Astrocyte (in vitro differentiated cells and primary cell): ENCODE measurements around the gene SCYGR1. TPM values are rescaled to one million over a fixed set of nuclear protein-coding genes. Genes with fewer than 3 reads are reported as not detected.

Experiments used
- DNase-seq: peaks from one replicate; pipeline ENCODE4 v3.0.0-alpha.2; 2010; ENCODE audit warnings: low read depth
- FAIRE-seq: peaks from 2 replicates; lab custom pipeline; 2011; peaks lifted over from hg19 to GRCh38; lab: Jason Lieb, UNC
- H2AFZ ChIP-seq: 2 replicates; pipeline ENCODE4 v1.6.0; 2012; ENCODE audit warnings: low read depth, low read length, inconsistent platforms
- H3K27ac ChIP-seq: 2 replicates; pipeline ENCODE4 v1.5.1; 2011; ENCODE audit warnings: low read depth, low read length, inconsistent platforms
- H3K27me3 ChIP-seq: 2 replicates; pipeline ENCODE4 v1.6.0; 2011; ENCODE audit warnings: low read length, inconsistent platforms; ENCODE audit not compliant: insufficient read depth
- H3K36me3 ChIP-seq: 2 replicates; pipeline ENCODE4 v1.5.1; 2011; ENCODE audit warnings: low read length, inconsistent platforms; ENCODE audit not compliant: insufficient read depth
- H3K4me1 ChIP-seq: 2 replicates; pipeline ENCODE4 v1.5.1; 2011; ENCODE audit warnings: low read length, inconsistent platforms; ENCODE audit not compliant: insufficient read depth
- H3K4me2 ChIP-seq: 2 replicates; pipeline ENCODE4 v1.6.0; 2012; ENCODE audit warnings: low read length, inconsistent platforms
- H3K4me3 ChIP-seq: 2 replicates; pipeline ENCODE4 v1.5.1; 2011; ENCODE audit warnings: low read depth, mild to moderate bottlenecking, low read length, inconsistent platforms; ENCODE audit not compliant: insufficient read depth
- H3K79me2 ChIP-seq: 2 replicates; pipeline ENCODE4 v1.6.0; 2012; ENCODE audit warnings: mild to moderate bottlenecking, low read length, inconsistent platforms; ENCODE audit not compliant: insufficient read depth
- H3K9ac ChIP-seq: 2 replicates; pipeline ENCODE4 v1.6.0; 2012; ENCODE audit warnings: mild to moderate bottlenecking, low read length, inconsistent platforms
- H3K9me3 ChIP-seq: 2 replicates; pipeline ENCODE4 v1.5.1; 2012; ENCODE audit warnings: low read depth, mild to moderate bottlenecking, low read length, inconsistent platforms; ENCODE audit not compliant: insufficient read depth
- H4K20me1 ChIP-seq: 2 replicates; pipeline ENCODE4 v1.6.0; 2012; ENCODE audit warnings: low read length, inconsistent platforms; ENCODE audit not compliant: insufficient read depth
- H3K27ac Mint-ChIP-seq: one replicate; pipeline ENCODE4 v1.8.0; 2021; ENCODE audit warnings: mild to moderate bottlenecking, mixed read lengths; ENCODE audit not compliant: unreplicated experiment
- H3K27me3 Mint-ChIP-seq: one replicate; pipeline ENCODE4 v1.8.0; 2021; ENCODE audit warnings: low read depth, mixed read lengths; ENCODE audit not compliant: unreplicated experiment
- H3K36me3 Mint-ChIP-seq: one replicate; pipeline ENCODE4 v1.8.0; 2021; ENCODE audit warnings: low read depth, mixed read lengths; ENCODE audit not compliant: unreplicated experiment
- H3K4me1 Mint-ChIP-seq: one replicate; pipeline ENCODE4 v1.8.0; 2021; ENCODE audit warnings: low read depth, mixed read lengths; ENCODE audit not compliant: unreplicated experiment
- H3K4me3 Mint-ChIP-seq: one replicate; pipeline ENCODE4 v1.8.0; 2021; ENCODE audit warnings: mild to moderate bottlenecking, moderate library complexity, mixed read lengths; ENCODE audit not compliant: unreplicated experiment
- H3K9me3 Mint-ChIP-seq: one replicate; pipeline ENCODE4 v1.8.0; 2021; ENCODE audit warnings: mild to moderate bottlenecking, mixed read lengths; ENCODE audit not compliant: unreplicated experiment
- CTCF ChIP-seq: IDR thresholded peaks from 2 replicates; pipeline ENCODE4 v1.5.1; 2011; ENCODE audit warnings: low read depth, mild to moderate bottlenecking, inconsistent platforms, low read length, moderate library complexity; ENCODE audit not compliant: insufficient read depth
- EZH2 ChIP-seq: IDR thresholded peaks from 2 replicates; pipeline ENCODE4 v1.6.1; 2012; ENCODE audit warnings: mild to moderate bottlenecking, low read length, inconsistent platforms; ENCODE audit not compliant: insufficient read depth
- total RNA-seq: library from RNA; stranded (reverse); gene quantifications from 2 replicates; pipeline ENCODE4 v1.2.1, GENCODE V29; 2021

Gene SCYGR1
- total RNA-seq, 1 donor from 2014 or later: not detected

GRCh38 chr2:227389661-227390060 is 1.9 kb upstream of the SCYGR1 start:
- H3K27ac Mint-ChIP-seq: no peak overlapping the region

GRCh38 chr2:227389231-227389630 is 1.5 kb upstream of the SCYGR1 start:
- no peak overlapping the region for H3K27ac ChIP-seq
- FAIRE-seq (no peak), DNase-seq (no peak)
- peaks cover 2% of the 10 kb centered on the region for H3K4me1 ChIP-seq
- H3K9me3 ChIP-seq: no peaks in the 10 kb centered on the region
- H3K4me3 ChIP-seq: no peak overlapping the region
- Mint-ChIP-seq H3K4me3 (no peak overlapping the region), H3K27ac (no peak overlapping the region), H3K27me3 (peaks cover 6% of the 10 kb centered on the region), H3K36me3 (no peaks in the 10 kb centered on the region), H3K4me1 (no peaks in the 10 kb centered on the region), H3K9me3 (no peaks in the 10 kb centered on the region)
- H3K9ac ChIP-seq: no peak overlapping the region
- no peak overlapping the region for H2AFZ ChIP-seq
- H3K27me3 ChIP-seq: peaks cover 3% of the 10 kb centered on the region
- H4K20me1 ChIP-seq: no peaks in the 10 kb centered on the region
- no peaks in the 10 kb centered on the region for H3K79me2 ChIP-seq
- H3K4me2 ChIP-seq: no peak overlapping the region
- H3K36me3 ChIP-seq: no peaks in the 10 kb centered on the region
- TF ChIP-seq CTCF: no peak
- TF ChIP-seq EZH2: no peak

More at GRCh38 chr2:227389661-227390060, 1.9 kb upstream of the SCYGR1 start:
- H3K27me3 ChIP-seq: peaks cover 3% of the 10 kb centered on the region
- Mint-ChIP-seq H3K4me1 (no peaks in the 10 kb centered on the region), H3K36me3 (no peaks in the 10 kb centered on the region), H3K27me3 (peaks cover 3% of the 10 kb centered on the region), H3K9me3 (no peaks in the 10 kb centered on the region), H3K4me3 (no peak overlapping the region)
- DNase-seq: no peak
- H3K36me3 ChIP-seq: no peaks in the 10 kb centered on the region
- no peak for FAIRE-seq
- TF ChIP-seq CTCF: no peak
- no peak for TF ChIP-seq EZH2
- no peak overlapping the region for H3K4me2 ChIP-seq
- no peaks in the 10 kb centered on the region for H3K9me3 ChIP-seq
- peaks cover 2% of the 10 kb centered on the region for H3K4me1 ChIP-seq
- no peaks in the 10 kb centered on the region for H3K79me2 ChIP-seq
- H3K9ac ChIP-seq: no peak overlapping the region
- H2AFZ ChIP-seq: no peak overlapping the region
- H3K27ac ChIP-seq: no peak overlapping the region
- H4K20me1 ChIP-seq: no peaks in the 10 kb centered on the region
- no peak overlapping the region for H3K4me3 ChIP-seq

GRCh38 chr2:227388537-227389011 is 825 bp upstream of the SCYGR1 start:
- H3K36me3 Mint-ChIP-seq: no peaks in the 10 kb centered on the region
- TF ChIP-seq EZH2: no peak
- TF ChIP-seq CTCF: no peak
- H3K27me3 Mint-ChIP-seq: peaks cover 10% of the 10 kb centered on the region
- Histone ChIP-seq H3K27me3 (peaks cover 3% of the 10 kb centered on the region), H3K36me3 (no peaks in the 10 kb centered on the region), H2AFZ (no peak overlapping the region), H3K27ac (peak overlapping the region; percentile 55), H3K79me2 (no peaks in the 10 kb centered on the region), H3K4me2 (no peak overlapping the region), H4K20me1 (no peaks in the 10 kb centered on the region), H3K4me1 (peaks cover 2% of the 10 kb centered on the region), H3K4me3 (no peak overlapping the region), H3K9ac (no peak overlapping the region), H3K9me3 (no peaks in the 10 kb centered on the region)
- FAIRE-seq: peak; percentile 50
- peak; percentile 94 for DNase-seq
- no peak overlapping the region for H3K27ac Mint-ChIP-seq
- no peaks in the 10 kb centered on the region for H3K4me1 Mint-ChIP-seq
- H3K4me3 Mint-ChIP-seq: no peak overlapping the region
- H3K9me3 Mint-ChIP-seq: no peaks in the 10 kb centered on the region
